ENCODE data around the gene STC2. TPM values are rescaled to one million over a fixed set of nuclear protein-coding genes. Genes with fewer than 3 reads are reported as not detected.

Gene STC2
- 24.5 and 26.4 TPM in 2 replicates for total RNA-seq (2013; cell fraction: nucleolus; rRNA removed)
- total RNA-seq (2014; rRNA removed) (2.0 and 3.4 TPM in 2 replicates), total RNA-seq (2014; rRNA removed; fragmentation: Illumina TruSeq; extraction: Trizol) (1.7 and 1.8 TPM in 2 replicates), total RNA-seq (2021) (3.5 and 3.7 TPM in 2 replicates), polyA plus RNA-seq (2011; rRNA removed) (1.1 and 1.2 TPM in 2 replicates), polyA plus RNA-seq (2014; fragmentation: Illumina TruSeq; extraction: Trizol) (1.5 and 2.0 TPM in 2 replicates), polyA plus RNA-seq (2014; fragmentation: Nextera tagmentation; extraction: Ambion mirVana) (under 1 TPM; 0.05 to 0.13 TPM), polyA plus RNA-seq (2014; rRNA removed) (3.2 and 4.8 TPM in 2 replicates), polyA plus RNA-seq (2016; fragmentation: Nextera tagmentation; extraction: Ambion mirVana) (1 to 10 TPM; 2.6 to 4.4 TPM), polyA minus RNA-seq (2011; rRNA and poly(A)+ RNA removed) (0.51 and 0.98 TPM in 2 replicates), Bru-seq, nascent RNA (percentile 45 among the genes with signal in this experiment), BruChase-seq, experiment 1, labeled RNA remaining after a 6-hour chase (percentile 36 among the genes with signal in this experiment), BruChase-seq, experiment 2, labeled RNA remaining after a 2-hour chase (percentile 49 among the genes with signal in this experiment)
- polyA plus RNA-seq (2011; ENCODE audit: low read depth), result 2.1 TPM
- 0.62 and 1.5 TPM in 2 replicates for polyA plus RNA-seq (2011; cell fraction: cytosol; rRNA removed)
- polyA plus RNA-seq (2011; cell fraction: nucleus; rRNA removed), result 2.4 and 4.0 TPM in 2 replicates
- polyA plus RNA-seq (2012), result 5.0 and 6.0 TPM in 2 replicates
- polyA minus RNA-seq (2011; cell fraction: cytosol; rRNA and poly(A)+ RNA removed), result 0.67 and 3.0 TPM in 2 replicates
- polyA minus RNA-seq (2011; cell fraction: nucleus; rRNA and poly(A)+ RNA removed), result 1.6 and 1.9 TPM in 2 replicates
- long read RNA-seq, experiment 1, full-length matches to known transcripts, result 1 of 1 reads
- long read RNA-seq, experiment 1, partial matches to known transcripts, result 0 of 1 reads
- long read RNA-seq, experiment 1, other reads (novel, unspliced or antisense), result 0 of 1 reads
- long read RNA-seq, experiment 2, result 0 reads

- RAD21 ChIA-PET (ENCODE audit: unreplicated experiment), result interaction anchor here (1.4 kb wide), 1 partner anchor 344 kb away, joined by 4 read pairs; the partner anchor contains the start of gene ATP6V0E1
- peak within 1 kb of the TSS; percentile 60 for H3K9ac ChIP-seq (ENCODE audit: control insufficient read depth, insufficient read depth, low read length)
- H2AFZ ChIP-seq (ENCODE audit: control insufficient read depth, low read depth, low read length), result peak within 1 kb of the TSS; percentile 48
These were observed at the start of gene STC2 for GRCh38 chr5:173327948-173328843. STC2 (minus strand) TSS chr5:173328414; CDS start chr5:173328193, 221 bp downstream.

More at GRCh38 chr5:173327948-173328843, at the start of gene STC2:
- H4K20me1 ChIP-seq (ENCODE audit: control insufficient read depth, insufficient read depth), result no peaks in the 10 kb centered on the region
- DNase-seq (ENCODE audit: low read depth, low spot score), result peak; percentile 15
- no peaks in the 10 kb centered on the region; the same call in 1 of the 2 replicates for H3K4me1 ChIP-seq (ENCODE audit: control insufficient read depth, insufficient read depth, low read length)
- peak within 1 kb of the TSS; percentile 79 for H3K4me2 ChIP-seq (ENCODE audit: control insufficient read depth, insufficient read depth)
- WGBS (ENCODE audit: insufficient coverage, insufficient replicate concordance, low lambda C conversion rate, missing lambda C conversion rate), result 50% methylated on average over 68 of the region's 72 CpGs
- ATAC-seq, result peak; percentile 44
- SMC1A ChIA-PET (ENCODE audit: uncharacterized antibody, unreplicated experiment), result interaction anchor here (3.9 kb wide), 1 partner anchor 34 kb away, joined by 29 read pairs; no protein-coding TSS in a partner anchor
- H3K9me3 ChIP-seq (replicated peaks; ENCODE audit: control insufficient read depth, insufficient read depth, low read length), result no peaks in the 10 kb centered on the region; the same call in none of the 3 replicates
- FAIRE-seq, result no peak
- peaks cover 2 to 4% of the 10 kb centered on the region in 2 experiments; a peak in 2 of 4 replicates for H3K27me3 ChIP-seq (replicated peaks in 1 of 2; ENCODE audit: control insufficient read depth in 2 of 2, insufficient read depth in 2 of 2, low read length in 1 of 2)
- in situ Hi-C loops (cut with MboI) (no loop called here), intact Hi-C loops (cut with micrococcal nuclease; ENCODE audit: unreplicated experiment) (no loop called here)
- no TSS peak for BruUV-seq (replicated peaks)
- H3K36me3 ChIP-seq (ENCODE audit: control insufficient read depth in 2 of 2, insufficient read depth in 2 of 2, low read length in 1 of 2), result no peaks in the 10 kb centered on the region
- POLR2A ChIA-PET, result interaction anchor here (0.6 kb wide), 1 partner anchor 40 kb away, joined by 3 read pairs; no protein-coding TSS in a partner anchor
- CTCF ChIA-PET, result interaction anchor here (6.9 kb wide), 1 partner anchor 34 kb away, joined by 79 read pairs; no protein-coding TSS in a partner anchor
- peak; percentile 36; the same call in 1 of the 2 replicates for TF ChIP-seq NR2F1 (conservative IDR thresholded peaks at IDR 0.05)
- no peak for TF ChIP-seq NFXL1 (IDR thresholded peaks at IDR 0.05; ENCODE audit: borderline replicate concordance)
- peak; percentile 62; the same call in 1 of the 2 replicates for TF ChIP-seq TCF12 (IDR thresholded peaks at IDR 0.05; ENCODE audit: low read depth, low read length)
- TF ChIP-seq NFYB (IDR thresholded peaks at IDR 0.05; ENCODE audit: insufficient read depth, low read depth, low read length), result peak; percentile 66; the same call in 1 of the 2 replicates
- TF ChIP-seq EP300 (IDR thresholded peaks at IDR 0.05; ENCODE audit: borderline replicate concordance in 1 of 2, control insufficient read depth in 1 of 2, low read depth in 2 of 2, low read length in 2 of 2), result no peak
- peak; percentile 74 for TF ChIP-seq POLR2A (IDR thresholded peaks at IDR 0.05; ENCODE audit: low read depth, low read length)
- peak; percentile 16; the same call in 1 of the 2 replicates for TF ChIP-seq MAX (IDR thresholded peaks at IDR 0.05; ENCODE audit: low read depth, low read length)
- TF ChIP-seq, protein P1, sequence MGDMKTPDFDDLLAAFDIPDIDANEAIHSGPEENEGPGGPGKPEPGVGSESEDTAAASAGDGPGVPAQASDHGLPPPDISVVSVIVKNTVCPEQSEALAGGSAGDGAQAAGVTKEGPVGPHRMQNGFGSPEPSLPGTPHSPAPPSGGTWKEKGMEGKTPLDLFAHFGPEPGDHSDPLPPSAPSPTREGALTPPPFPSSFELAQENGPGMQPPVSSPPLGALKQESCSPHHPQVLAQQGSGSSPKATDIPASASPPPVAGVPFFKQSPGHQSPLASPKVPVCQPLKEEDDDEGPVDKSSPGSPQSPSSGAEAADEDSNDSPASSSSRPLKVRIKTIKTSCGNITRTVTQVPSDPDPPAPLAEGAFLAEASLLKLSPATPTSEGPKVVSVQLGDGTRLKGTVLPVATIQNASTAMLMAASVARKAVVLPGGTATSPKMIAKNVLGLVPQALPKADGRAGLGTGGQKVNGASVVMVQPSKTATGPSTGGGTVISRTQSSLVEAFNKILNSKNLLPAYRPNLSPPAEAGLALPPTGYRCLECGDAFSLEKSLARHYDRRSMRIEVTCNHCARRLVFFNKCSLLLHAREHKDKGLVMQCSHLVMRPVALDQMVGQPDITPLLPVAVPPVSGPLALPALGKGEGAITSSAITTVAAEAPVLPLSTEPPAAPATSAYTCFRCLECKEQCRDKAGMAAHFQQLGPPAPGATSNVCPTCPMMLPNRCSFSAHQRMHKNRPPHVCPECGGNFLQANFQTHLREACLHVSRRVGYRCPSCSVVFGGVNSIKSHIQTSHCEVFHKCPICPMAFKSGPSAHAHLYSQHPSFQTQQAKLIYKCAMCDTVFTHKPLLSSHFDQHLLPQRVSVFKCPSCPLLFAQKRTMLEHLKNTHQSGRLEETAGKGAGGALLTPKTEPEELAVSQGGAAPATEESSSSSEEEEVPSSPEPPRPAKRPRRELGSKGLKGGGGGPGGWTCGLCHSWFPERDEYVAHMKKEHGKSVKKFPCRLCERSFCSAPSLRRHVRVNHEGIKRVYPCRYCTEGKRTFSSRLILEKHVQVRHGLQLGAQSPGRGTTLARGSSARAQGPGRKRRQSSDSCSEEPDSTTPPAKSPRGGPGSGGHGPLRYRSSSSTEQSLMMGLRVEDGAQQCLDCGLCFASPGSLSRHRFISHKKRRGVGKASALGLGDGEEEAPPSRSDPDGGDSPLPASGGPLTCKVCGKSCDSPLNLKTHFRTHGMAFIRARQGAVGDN (IDR thresholded peaks at IDR 0.05), result no peak
- no peak for TF ChIP-seq IRF5 (IDR thresholded peaks at IDR 0.05; ENCODE audit: borderline replicate concordance)
- TF ChIP-seq NBN (IDR thresholded peaks at IDR 0.05), result peak; percentile 27; the same call in 1 of the 2 replicates
- TF ChIP-seq RAD51 (IDR thresholded peaks at IDR 0.05), result 0 out of 2 replicates have a peak, but pooled peaks have one; percentile 16
- peak within 1 kb of the TSS; percentile 70 for H3K4me3 ChIP-seq
- H3K79me2 ChIP-seq (ENCODE audit: control insufficient read depth, insufficient read depth, low read length), result peaks cover 12% of the 10 kb centered on the region
- H3K27ac ChIP-seq (ENCODE audit: control insufficient read depth, insufficient read depth), result peak within 1 kb of the TSS; percentile 32

Measured in GM12878 (cell line).